ELR (cell line): Measurements from ENCODE around the gene TMC5.

Source experiments
- DNase-seq: peaks from one replicate; pipeline ENCODE4 v3.0.0-alpha.2; 2015; ENCODE audit warnings: low read depth

TMC5 gene

DNA sequence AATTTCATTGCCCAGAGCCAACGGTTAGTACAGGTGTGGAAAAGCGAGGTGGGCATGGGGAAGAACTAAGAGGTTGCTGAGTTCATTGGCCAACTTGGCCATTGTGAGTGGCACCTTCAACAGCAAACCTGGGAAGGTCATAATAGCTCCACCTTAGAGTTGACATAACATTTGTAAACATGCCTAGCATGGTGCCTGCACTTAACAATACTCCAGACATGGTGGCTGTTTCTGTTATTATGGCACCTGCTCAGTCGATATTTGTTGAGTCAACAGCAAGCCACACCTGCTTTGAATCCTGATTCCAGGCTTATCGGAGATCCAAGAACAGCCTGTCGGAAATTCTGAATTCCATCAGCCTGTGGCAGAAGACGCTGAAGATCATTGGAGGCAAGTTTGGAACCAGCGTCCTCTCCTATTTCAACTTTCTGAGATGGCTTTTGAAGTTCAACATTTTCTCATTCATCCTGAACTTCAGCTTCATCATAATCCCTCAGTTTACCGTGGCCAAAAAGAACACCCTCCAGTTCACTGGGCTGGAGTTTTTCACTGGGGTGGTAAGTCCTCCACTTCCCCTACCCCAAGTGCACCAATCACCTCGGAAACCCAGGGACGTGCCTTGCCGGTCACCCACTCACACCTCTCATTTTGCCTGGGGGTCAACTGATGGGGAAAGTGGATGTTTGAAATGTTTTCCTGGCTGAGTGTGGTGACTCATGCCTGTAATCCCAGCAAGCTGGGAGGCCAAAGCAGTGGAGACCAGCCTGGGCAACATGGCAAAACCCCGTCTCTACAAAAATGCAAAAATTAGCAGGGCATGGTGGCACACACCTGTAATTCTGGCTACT lies 46.0 kb downstream of the TMC5 start:
- DNase-seq, result peak; percentile 60

DNA sequence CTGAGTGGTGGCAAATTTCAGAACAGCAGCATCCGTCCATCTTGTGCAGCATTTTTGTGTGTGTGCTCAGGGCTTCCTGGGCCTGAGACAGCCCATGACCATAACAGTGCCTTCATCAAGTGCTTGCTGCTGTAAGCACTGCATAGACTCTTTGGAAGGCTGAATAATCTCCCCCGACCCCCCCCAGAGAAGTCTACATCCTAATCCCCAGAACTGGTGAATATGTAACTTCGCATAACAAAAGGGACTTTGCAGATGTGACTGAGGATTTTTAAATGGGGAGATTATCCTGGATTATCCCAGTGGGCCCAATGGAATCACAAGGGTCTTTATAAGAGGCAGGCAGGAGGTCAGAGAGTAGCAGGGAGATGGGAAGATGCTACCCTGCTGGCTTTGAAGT lies 50.6 kb downstream of the TMC5 start:
- DNase-seq, result no peak

DNA sequence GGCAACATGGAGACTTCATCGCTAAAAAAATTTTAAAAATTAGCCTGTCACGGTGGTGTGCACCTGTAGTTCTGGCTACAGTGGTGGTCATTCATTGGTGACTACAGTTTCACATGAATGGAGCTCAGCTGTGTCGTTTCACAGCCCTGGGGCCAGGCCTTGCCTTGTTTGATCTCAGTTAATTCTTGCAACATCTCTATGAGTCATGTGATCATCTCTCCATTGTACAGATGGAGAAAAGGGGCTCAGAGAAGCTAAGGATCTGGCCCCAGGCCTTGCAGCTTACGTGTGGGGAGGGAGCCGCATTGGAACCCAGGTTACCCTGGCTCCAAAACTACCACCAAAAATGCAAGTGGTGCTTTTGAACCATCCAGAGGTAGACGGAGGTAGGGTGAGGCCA lies 54.8 kb downstream of the TMC5 start:
- DNase-seq, result no peak

DNA sequence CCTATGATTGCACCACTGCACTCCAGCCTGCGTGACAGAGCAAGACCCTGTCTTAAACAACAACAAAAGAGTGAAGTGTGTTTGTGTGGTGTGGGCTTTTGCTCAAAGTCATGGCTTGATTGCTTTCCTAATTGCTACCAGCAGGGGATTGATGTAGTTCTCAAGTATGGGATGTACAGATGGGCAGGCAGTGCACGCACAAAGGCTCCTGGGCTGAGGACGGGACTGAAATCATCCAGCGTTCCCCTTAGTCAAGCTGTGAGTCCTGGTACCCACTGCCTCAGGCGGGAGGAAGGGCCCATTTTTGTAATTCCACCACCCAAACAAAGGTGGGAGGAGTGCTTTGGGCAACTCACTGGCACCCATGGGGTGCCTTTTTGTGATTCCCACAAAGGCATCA lies 56.9 kb downstream of the TMC5 start:
- peak; percentile 7 for DNase-seq

DNA sequence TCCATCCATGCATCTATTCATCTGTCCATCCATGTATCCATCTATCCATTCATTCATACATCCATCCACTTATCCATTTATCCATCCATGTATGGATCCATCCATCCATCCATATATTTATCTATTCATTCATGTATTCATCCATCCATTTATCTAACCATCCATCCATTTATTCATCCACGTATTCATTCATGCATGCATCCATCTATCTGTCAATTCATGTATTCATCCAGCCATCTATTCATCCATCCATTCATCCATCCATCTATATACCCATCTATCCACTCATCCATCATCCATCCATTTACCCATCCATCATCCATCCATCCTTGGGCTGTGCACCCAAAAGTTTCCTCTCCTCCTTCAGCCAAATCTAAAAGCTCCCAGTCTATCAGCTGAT lies 60.8 kb downstream of the TMC5 start:
- no peak for DNase-seq

DNA sequence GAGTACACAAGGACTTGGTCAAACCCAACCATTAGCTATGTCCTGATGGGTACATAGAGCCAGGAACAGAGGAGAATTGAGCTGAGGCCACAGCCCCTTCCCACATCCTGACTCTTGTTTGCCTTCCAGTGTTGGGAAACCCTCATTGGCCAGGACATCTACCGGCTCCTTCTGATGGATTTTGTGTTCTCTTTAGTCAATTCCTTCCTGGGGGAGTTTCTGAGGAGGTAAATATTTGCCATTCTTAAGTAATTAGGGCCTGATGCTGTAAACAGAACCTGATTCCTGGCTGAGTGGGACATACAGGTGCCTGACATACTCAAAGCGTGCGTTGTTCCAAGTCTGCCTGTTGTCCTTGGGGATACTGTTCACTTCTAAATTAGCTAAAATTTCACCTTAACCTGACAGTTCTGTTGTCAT lies 61.6 kb downstream of the TMC5 start:
- no peak for DNase-seq

DNA sequence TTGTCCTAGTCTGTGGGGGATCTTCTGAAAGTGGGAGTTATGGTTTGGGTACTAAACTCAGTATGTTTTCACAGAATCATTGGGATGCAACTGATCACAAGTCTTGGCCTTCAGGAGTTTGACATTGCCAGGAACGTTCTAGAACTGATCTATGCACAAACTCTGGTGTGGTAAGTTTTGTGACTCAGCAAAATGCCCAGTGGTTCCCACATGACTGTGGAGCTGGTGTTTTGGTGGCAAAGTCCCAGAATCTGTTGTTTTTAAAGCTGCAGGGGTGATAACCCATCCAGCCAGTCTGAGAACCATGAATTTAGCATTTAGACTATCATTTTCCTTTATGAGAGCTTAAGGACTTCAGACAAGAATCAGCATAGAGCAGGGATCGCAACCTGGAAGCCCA lies 63.6 kb downstream of the TMC5 start:
- no peak for DNase-seq

DNA sequence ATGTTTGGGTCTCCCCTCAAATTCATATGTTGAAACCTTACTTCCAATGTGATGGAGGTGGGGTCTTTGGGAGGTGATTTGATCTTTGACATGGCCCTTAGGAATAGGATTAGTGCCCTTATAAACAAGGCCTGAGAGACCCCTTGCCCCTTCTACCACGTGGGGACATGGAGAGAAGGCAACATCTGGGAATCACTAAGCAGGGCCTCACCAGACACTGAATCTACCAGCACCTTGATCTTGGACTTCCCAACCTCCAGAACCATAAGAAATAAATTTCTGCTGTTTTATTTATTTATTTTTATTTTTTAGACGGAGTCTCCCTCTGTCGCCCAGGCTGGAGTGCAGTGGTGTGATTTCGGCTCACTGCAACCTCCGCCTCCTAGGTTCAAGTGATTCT lies 64.1 kb downstream of the TMC5 start:
- no peak for DNase-seq

DNA sequence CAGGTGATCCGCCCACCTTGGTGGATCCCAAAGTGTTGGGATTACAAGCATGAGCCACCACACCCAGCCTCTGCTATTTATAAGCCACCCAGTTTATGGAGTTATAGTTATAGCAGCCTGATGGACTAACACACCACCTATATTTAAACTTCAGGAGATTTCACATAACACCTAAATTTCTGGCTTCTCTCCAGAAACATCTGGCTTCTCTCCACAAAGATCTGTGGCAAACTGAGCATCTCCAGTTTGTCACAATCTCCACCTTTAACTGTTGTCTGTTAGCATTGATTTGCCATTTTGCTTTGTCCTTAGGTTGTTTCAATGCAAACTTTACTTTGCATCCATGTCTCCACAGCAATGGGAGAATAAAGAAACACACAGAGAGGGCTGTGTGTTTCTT lies 64.6 kb downstream of the TMC5 start:
- DNase-seq, result no peak

DNA sequence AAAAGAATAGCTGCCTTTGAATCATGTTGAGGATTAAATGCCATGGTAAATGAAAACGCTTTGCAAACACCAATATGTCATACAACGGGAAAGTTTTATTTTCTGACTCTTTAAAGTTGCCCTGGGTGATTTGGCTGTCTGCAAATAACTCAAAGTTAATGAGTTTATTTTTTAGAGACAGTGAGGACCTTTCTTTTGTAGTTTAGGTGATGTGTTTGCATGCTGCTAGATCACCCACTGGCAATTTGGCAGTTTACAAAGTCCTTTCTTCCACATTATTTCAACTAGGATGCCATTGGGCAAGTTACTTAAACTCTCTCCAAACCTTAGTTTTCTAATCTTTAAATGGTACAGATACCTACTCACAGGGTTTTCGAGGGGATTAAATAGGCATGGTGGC lies 66.4 kb downstream of the TMC5 start:
- no peak for DNase-seq

DNA sequence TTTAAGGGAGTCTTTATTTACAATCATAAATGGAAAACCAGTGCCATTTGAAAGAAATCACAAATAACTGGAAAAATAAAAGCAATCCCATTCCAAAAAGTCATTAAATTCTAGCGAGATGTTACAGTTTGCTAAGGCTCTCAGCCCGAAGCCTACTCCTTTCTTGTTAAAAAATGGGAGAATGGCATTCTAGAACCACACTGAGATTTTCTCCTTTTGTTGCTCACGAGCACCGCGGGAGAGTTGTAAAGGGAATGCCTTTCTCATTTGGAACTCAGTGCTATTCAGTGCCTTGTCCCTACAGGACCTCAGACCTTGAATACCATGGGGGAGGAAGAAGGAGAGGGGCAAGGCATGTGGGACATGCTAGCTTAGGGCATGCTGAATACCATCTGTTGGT lies 67.9 kb downstream of the TMC5 start:
- DNase-seq, result no peak

DNA sequence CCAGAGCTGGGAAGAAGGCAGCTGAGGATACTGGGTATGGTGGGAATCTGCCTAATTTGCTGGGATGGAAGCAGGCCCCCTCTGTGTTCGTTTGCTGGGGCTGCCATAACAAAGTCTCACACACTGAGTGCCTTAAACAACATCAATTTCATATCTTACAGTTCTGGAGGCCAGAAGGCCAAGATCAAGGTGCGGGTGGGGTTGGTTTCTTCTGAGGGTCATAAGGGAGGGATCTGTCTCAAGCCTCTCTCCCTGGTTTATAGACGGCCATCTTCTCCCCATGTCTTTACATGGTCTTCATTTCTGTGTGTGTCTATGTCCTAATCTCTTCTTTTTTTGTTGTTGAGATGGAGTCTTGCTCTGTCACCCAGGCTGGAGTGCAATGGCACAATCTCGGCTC lies 68.4 kb downstream of the TMC5 start:
- no peak for DNase-seq

DNA sequence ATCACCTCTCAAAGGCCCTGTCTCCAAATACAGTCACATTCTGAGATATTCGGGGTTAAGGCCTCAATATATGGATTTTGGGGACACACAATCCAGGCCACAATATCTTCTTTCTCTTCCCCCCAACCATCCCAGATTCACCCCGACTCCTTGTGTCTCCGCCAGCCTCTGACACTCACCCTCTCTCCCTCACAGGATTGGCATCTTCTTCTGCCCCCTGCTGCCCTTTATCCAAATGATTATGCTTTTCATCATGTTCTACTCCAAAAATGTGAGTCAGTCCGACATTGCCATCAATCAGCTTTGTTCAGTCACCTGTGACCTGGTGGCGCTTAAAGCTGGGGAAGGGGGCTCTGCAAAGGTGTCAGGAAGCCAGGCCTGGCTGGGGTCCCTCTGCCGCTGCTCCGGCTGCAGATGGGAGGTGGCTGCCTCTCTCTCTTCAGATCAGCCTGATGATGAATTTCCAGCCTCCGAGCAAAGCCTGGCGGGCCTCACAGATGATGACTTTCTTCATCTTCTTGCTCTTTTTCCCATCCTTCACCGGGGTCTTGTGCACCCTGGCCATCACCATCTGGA lies 69.2 kb downstream of the TMC5 start:
- peak; percentile 6 for DNase-seq

DNA sequence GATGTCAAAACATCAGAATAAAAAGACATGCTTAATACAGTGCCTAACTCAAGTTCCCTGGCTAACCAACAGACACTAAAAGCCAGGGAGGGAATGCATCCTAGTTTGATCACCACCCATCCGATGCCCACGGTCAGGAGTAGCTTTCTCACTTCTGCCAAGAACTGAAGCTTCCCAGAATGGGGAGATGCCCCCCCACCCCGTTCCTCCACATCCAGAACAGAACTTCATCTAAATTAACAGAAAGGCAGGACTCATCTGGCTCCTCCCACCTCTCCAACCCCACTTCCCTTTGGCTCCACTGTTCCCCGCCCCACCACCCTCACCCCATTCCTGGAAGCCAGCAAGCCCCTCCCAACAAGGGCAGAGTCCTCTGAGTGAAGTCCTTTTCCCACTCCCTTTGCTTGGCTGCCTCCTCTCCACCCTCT lies 70.5 kb downstream of the TMC5 start:
- no peak for DNase-seq

DNA sequence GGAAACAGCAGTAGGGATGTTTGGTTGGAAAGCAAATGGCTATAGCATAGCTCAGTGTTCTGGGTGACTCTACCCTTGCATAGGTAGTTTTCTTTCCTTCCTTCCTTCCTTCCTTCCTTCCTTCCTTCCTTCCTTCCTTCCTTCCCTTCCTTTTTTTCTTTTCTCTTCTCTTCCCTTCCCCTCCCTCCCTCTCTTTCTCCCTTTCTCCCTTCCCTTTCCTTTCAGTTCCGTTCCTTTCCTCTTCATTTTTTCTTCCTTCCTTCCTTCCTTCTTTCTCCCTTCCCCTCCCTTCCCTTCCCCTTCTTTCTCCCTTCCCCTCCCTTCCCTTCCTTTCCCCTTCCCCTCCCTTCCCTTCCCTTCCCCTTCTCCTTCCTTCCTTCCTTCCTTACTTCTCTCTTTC lies 72.9 kb downstream of the TMC5 start:
- DNase-seq, result no peak

DNA sequence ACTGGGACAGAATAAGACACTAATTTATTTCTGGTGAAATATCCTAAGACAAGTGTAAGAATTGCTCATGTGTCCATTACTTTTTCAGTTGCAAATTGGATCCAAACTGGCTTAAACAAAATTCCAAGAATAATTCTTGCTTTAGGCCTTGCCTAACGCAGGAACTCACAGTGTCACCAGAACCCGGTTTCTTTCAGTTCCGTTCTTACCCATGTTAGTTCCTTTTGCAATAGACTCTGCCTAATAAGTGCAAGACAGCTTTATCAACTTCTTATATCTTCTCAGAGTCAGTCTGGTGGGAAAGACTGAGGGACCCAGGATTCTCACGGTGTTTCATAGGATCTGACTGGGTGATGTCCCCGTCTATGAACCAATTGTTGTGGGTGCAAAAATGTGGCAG lies 79.5 kb downstream of the TMC5 start:
- no peak for DNase-seq

DNA sequence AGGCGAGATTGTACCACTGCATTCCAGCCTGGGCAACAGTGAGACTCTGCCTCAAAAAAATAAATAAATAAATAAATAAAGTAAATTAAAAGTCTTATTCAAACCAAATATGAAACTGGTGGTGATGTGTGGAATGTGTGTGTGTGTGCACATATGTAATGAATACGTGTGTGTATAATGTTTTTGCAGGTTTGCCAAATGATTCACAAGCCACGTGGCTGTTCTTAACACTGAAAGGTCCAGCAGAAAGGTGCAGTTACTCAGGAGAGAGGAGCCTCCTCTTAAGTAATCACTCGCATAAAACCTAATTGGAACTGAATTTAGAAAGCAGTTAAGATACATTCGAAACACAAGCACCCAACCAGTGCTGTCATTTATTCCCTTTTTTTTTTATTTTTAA lies 81.3 kb downstream of the TMC5 start:
- DNase-seq, result no peak

DNA sequence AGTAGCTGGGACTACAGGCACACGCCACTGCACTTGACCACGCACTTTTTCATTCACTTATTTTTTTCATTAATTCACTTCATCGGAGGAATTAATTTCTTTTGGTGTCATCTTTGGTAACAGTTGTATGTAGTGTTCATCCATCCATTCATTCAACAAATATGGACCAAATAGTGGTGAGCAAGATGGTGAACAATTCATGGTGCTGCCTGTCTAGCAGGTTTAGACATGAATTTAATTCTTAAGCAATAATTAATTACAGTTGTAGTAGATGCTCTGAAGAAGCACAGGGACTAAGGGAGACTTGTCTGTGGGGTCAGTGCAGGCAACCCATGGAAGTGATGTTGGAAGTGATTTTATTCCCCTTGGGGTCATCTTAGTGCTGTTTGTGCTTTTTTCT lies 81.8 kb downstream of the TMC5 start:
- no peak for DNase-seq

DNA sequence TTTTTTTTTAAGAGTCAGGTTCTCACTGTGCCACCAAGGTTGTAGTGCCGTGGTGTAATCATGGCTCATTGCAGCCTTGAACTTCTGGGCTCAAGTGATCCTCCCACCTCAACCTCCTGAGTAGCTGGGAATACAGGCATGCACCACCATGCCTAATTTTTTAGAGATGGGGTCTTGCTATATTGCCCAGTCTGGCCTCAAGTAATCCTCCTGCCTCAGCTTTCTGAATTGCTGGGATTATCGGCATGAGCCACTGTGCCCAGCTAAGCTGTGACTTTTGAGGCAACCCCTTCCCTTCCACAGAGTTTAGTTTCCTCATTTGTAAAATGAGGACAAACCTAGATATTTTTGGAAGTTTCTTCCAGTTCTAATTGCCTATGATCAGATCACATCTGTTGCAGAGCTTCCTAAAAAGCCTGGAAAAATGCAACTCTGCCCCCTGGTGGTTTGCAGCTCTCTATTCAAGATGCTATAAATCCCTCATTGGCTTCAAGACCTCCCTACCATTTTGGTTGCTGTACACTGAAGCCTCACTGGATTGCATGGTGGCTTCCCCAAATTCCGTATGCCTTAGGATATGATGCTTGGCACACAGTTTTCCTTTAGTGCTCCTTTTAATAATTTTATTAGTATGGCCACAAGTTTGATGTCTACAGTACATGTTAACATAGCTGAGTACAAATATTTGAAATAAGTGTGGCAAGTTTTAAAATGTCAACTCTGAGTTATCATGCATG lies 84.9 kb downstream of the TMC5 start:
- peak; percentile 71 for DNase-seq

DNA sequence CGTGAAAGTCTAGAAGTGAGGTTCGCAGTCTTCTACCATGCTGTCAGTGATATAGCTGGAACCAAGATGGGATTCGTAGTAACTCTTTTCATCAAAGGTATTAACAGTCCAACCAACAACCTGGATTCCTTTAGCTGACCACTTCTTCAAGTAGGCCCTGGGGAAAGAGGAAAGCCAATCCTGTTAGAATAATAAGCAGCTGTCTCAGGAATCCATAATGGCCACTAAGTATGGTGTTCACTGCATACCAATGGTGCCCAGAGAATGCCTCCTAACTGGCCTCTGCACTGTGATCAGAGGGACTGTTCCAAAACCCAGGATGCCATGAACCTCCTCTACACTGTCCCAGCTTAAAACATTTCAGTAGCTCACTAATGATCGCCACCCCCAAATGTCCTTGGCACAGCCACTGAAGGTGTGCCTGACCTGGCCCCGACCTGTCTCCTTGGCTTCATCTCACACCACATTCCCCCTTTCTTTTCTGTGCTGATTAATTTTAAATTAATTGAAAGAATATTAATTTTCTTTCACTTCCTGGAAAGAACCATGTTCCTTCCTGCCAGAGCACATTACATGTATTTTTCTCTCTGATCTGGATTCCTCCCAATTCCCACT lies 85.9 kb downstream of the TMC5 start:
- DNase-seq, result no peak

DNA sequence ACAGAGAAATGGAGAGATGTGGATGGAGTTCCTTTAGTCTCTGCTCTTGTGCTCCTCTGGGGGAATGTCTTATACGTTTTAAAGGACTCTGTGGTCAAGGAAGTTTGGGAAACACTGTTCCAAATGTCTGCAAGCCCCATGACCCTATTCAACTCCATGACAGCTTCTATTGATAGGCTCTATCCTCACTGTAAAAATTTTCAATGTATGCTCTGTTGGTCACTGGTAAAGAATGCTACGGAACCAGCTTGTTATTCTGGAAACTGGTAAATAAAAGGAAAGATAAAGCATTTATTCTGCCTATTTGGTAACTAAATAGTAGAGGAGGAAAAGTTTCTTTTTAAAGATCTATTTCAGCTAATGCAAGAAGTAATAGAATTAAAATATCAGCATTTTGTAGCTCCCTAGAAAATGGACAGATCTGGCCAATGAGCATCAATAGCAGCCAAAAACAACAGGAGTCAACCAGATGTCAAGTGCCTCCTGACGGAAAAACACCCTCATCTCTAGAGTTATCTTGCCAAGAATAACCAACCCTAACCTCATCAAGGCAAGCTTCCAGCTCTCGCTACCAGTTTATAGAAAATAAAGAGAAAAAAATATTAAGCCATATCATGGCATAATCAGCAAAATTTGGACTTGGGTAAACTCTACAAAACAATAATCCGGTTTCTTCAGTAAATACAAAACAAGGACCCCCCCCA lies 88.1 kb downstream of the TMC5 start:
- no peak for DNase-seq

DNA sequence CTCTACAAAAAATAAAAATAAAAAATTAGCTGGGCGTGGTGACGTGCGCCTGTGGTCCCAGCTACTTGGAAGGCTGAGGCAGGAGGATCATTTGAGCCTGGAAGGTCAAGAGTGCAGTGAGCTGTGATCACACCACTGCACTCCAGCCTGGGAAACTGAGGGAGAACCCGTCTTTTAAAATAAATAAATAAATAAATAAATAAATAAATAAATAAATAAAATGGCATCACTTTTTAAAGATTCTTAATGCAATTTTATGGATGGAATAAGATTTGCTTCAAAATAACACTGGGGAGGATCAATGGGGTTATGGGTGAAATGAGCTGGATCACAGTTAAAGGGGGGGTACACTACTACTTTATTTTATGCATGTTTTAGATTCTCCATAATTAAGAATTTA lies 89.3 kb downstream of the TMC5 start:
- DNase-seq, result no peak
